Frontal cortex (tissue), 4 donors: ENCODE data around the gene MYO3B. TPM values are rescaled to one million over a fixed set of nuclear protein-coding genes. Genes with fewer than 3 reads are reported as not detected.

Experiments used
- DNase-seq, 2 donors: peaks; one replicate each; pipeline ENCODE4 v3.0.0; 2012; ENCODE audit warnings: low spot score in 2 of 2
- FAIRE-seq: peaks from 2 replicates; lab custom pipeline; 2012; peaks lifted over from hg19 to GRCh38; lab: Jason Lieb, UNC
- total RNA-seq: library from RNA; depleted of rRNA; stranded (reverse); fragments of >200 nt; gene quantifications from one replicate; pipeline ENCODE4 v1.2.3, GENCODE V29; 2014
- donor health status: control.
- donor health status: control.
- donor health status: control.

Gene MYO3B
- total RNA-seq, 1 donor from 2014 or later, result 0.41 TPM

GRCh38 chr2:170157025-170157684 lies 20.8 kb upstream of the MYO3B start:
- no peak for DNase-seq
- FAIRE-seq, result no peak

- FAIRE-seq (no peak), DNase-seq (no peak)
These were observed 18.9 kb upstream of the MYO3B start for GRCh38 chr2:170159060-170159459.

GRCh38 chr2:170161516-170162270 lies 16.3 kb upstream of the MYO3B start:
- no peak for FAIRE-seq
- no peak for DNase-seq

- DNase-seq, result no peak
- no peak for FAIRE-seq
These were observed 15.7 kb upstream of the MYO3B start for GRCh38 chr2:170162271-170162632.

GRCh38 chr2:170163411-170164065 lies 14.4 kb upstream of the MYO3B start:
- DNase-seq (no peak), FAIRE-seq (no peak)

GRCh38 chr2:170165129-170165528 lies 12.8 kb upstream of the MYO3B start:
- FAIRE-seq, result no peak

GRCh38 chr2:170166735-170167134 lies 11.2 kb upstream of the MYO3B start:
- no peak for DNase-seq
- no peak for FAIRE-seq

More at GRCh38 chr2:170165129-170165528, 12.8 kb upstream of the MYO3B start:
- DNase-seq, result no peak

- no peak for FAIRE-seq
- DNase-seq, result no peak
These were observed 7.5 kb upstream of the MYO3B start for GRCh38 chr2:170170281-170171040.

GRCh38 chr2:170176212-170176611 lies 1.7 kb upstream of the MYO3B start:
- FAIRE-seq (no peak), DNase-seq (no peak)

GRCh38 chr2:170180031-170180566 lies 2.2 kb downstream of the MYO3B start:
- FAIRE-seq (no peak), DNase-seq (no peak)

GRCh38 chr2:170181602-170182001 lies 3.7 kb downstream of the MYO3B start:
- no peak for FAIRE-seq
- no peak for DNase-seq

GRCh38 chr2:170185319-170185718 lies 7.4 kb downstream of the MYO3B start:
- DNase-seq (no peak), FAIRE-seq (no peak)

- FAIRE-seq (no peak), DNase-seq (no peak)
These were observed 11.8 kb downstream of the MYO3B start for GRCh38 chr2:170189757-170190156.

- FAIRE-seq (no peak), DNase-seq (no peak)
These were observed 12.2 kb downstream of the MYO3B start for GRCh38 chr2:170190172-170190571.

- FAIRE-seq, result no peak
- no peak for DNase-seq
These were observed 13.4 kb downstream of the MYO3B start for GRCh38 chr2:170191166-170191866.

GRCh38 chr2:170196963-170197362 lies 19.0 kb downstream of the MYO3B start:
- DNase-seq (no peak), FAIRE-seq (no peak)

GRCh38 chr2:170201275-170201674 lies 23.3 kb downstream of the MYO3B start:
- FAIRE-seq, result no peak
- DNase-seq, result no peak

GRCh38 chr2:170201734-170202393 lies 23.9 kb downstream of the MYO3B start:
- FAIRE-seq (no peak), DNase-seq (no peak)

GRCh38 chr2:170202437-170202836 lies 24.5 kb downstream of the MYO3B start:
- DNase-seq (no peak), FAIRE-seq (no peak)
